HK-2 (cell line): ENCODE measurements around the gene UNC5C.

Experiments
- DNase-seq: peaks from one replicate; pipeline ENCODE4 v3.0.0-alpha.2; 2018; ENCODE audit not compliant: unreplicated experiment

The UNC5C gene

DNA sequence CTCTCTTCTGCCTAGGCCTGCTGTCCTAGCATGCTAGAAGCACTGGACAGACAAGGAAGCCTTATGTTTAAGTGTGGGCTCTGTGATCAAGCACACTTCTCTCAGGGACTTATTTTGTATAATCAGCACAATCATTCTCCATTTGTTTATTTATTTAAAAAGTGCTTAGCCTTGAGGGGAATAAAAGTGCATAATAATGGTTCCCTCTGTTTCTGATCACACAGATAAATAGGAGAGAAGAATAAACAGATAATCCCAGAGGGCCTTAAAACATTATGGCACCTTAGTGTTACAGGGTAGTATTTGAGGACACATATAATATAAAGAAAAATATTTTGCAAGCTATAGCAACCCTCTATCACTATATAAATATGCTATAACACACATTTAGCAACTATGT lies 146.5 kb downstream of the UNC5C start:
- DNase-seq, result no peak

DNA sequence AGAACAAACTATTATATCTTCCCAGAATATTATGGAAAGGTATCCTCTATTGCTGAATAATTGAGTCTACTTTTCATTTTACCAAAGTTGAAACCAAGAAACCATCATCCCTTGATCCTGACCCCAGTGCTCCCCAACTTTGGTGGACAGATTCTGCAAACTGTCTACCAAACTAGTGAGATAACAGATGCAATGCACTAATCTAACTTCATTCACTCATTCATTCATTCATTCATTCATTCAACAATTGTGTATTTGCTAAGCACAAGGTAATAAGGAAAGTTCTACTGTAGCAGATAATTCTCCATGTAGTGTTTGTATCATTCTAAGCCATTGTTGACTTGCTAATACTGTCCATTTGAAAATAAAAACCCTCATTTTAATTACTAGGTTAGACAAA lies 150.6 kb downstream of the UNC5C start:
- no peak for DNase-seq

DNA sequence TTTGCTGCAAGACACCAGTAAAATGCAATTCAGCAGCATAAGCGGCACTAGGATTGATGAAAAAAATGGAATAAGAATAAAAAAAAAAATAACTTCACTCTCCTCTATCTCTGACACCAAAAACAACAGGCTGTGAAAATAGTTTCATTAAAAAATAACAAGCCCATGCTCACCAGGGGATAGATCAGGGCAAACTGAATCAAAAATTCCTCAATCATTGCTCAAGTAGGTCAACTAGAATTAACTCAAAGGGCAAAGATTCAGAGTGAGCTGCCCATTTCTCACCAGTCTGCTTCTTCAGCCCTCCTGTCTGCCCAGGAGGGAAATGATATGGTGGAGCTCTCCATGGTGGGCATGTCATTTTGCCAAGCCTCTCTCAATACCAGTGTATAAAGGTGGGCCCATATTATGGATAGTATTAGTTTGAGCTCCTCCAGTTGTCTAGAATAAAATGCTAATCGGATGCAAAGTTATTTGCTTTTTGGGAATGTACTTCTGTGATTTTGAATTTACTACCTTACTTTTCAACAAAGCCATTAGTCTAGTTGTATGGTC lies 153.9 kb downstream of the UNC5C start:
- no peak for DNase-seq

DNA sequence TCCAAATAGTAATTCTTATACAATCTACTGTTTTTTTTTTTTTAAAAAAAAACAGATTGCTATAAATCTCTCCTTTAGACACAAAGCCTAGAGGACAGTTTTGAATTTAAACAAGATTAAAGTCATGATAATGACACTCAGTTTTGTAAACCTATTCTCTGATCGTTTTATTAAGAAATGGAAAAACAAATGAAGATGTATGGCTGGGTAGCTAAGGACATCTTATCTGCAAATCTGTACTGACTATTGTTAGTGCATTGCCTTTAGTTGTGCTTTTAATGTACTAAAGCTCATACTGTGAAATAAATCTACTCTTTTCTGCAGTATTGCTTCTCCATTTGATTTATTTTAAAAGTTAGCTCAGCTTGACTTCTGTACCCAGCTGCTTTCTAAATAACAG lies 155.0 kb downstream of the UNC5C start:
- DNase-seq, result no peak

DNA sequence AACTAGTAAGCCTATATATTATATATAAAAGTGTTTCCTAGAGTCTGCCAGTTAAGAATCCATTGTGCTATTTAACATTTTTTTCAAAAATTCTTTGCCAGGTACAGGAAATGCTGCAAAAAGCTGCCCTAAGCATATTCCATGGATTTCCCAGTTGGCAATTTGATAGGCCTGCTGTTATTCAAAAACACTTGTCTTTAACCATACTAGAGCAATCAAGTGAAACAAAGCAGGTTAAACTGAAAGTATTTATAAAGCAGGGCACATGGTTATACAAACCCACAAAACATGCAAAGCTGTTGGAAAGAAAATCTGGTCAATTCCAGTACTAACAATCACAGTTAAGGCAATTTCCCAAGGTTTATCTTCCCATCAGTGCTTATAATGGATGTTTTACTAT lies 159.9 kb downstream of the UNC5C start:
- no peak for DNase-seq

DNA sequence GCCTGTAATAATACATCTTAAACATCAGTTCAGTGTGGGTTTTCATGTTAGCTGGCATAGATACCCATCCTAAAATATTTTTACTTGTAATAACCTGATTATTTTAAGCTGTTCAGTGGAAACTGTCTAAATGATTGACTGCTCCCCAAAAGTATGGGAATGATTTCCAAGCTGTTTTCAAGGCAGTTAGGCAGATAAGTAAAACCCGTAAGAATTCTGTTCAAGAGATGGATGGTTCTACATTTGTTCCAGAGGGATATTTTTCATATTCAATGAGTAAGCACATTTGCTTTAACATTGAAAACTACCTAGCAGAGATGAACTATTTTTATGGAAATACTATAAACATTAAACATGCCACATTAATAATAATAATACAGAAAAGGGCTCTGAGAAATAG lies 161.1 kb downstream of the UNC5C start:
- DNase-seq, result no peak

DNA sequence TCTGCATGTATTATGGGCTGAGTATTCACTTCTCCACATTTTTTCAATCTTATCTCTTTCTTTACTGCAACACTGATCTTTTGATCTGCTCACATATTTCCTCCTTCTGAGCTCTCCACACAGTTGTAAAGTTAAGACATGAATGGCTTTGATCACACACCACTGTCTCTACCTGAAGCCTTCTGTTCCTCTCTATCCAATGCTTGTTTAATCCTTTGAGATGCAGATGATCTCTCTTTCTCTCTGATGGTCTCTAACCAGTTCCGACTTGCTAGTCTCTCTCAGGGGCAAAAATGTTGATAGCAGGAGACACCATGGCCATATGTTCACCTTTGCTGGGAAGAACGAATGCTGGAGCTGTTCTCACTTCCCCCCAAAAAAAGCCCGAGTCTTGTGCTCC lies 162.4 kb downstream of the UNC5C start:
- DNase-seq, result no peak

DNA sequence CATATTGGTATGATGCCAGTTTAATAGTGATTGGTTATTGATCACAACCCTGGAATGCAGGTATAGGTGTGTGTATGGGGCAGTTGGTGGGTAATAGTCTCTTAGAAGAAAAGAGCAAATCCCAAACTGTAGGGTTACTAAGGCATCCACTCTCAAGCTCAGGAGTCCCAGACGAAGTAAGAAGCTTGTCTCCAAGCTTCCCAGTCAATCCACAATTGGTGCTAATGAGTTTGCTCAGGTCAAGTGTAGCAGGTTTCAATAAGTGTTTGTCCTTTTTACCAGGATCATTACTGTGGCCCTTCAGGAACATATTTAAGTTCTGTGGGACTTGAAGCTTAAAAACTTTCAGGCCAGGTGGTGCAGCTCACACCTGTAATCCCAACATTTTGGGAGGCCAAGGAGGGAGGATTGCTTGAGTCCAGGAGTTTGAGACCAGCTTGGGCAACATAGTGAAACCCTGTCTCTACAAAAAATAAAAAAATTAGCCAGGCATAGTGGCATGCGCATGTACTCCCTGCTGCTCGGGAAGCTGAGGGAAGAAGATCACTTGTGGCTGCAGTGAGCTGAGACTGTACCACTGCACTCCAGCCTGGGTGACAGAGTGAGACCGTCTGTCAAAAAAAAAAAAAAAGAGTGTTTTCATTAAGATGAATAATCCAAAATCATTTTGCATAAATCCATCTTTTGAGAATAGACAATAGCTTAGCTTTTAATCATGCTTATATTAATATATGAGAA lies 166.8 kb downstream of the UNC5C start:
- no peak for DNase-seq

DNA sequence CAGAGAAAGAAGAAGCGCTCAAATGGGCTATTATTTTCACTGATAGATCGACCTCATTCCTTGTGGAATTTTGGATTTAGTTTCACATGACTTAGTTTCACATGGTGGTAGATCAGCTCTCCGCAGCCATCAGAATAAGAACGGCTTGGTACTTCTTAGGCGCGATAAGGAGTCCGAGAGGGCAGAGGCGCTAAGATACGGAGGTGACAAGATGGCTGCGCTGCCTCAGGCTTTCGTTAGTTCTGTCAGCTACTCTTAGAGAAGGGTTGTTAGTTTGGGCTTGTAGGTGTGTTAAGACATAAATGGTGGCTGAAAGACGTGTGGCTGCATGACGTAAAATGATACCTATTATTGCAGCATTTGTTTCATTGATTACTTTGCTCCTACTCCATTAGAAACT lies 169.1 kb downstream of the UNC5C start:
- DNase-seq, result no peak

DNA sequence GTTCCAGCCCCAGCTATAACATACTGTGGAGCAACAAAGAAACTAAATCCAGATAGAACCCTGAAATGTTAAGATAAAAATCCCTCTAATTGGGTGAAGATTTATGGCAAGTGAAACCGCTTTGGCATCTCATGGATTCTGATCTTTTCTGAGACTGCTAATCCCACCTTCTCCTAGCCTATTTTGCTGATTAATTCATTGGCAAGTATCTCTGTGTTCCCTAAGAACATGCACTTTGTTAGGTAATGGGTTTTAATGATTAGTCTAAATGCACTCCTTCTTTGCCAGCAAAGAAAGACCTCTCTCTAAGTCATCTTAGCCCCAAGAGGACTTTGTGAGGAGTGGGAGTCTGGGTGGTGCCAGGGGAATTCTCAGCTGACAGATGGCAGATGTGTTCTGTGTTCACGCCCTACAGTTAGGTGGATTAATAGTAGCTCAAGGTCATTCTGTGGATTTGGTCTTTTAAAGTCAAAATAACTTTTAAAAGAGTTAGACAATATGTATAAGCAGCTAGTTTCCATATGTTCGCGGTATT lies 171.3 kb downstream of the UNC5C start:
- DNase-seq, result no peak

DNA sequence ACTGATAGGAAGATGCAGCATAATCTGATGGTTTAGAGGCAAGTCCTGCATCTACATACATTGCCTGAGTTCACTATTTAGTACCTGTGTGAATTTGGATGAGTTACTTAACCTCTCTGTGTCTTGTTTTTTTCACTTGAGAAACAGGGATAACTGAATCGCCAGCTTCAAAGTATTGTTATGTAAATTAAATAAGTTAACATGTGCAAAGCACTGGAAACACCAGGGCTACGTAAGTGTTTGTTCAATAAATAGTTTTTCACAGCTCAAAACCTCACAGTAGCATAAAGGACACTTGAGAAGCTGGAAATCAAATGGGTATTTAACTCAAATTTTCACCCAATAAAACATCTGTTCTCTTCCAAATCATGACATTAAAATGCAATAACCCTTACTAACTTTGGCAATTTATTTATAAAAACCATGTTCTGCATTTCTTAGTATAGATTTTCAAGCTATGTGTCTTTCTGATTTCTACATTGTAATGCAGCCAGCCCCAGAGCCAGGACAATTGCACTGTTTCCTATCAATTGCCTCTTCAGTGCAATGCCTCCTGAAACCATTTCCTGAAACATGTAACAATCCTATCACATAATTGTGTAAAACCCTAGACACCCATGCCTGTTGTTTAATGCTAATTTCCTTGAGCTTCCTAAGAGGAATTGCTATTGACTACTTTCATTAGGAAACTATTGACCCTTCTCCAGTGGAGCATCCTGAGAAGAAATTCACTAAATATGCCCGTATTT lies 177.1 kb downstream of the UNC5C start:
- DNase-seq, result no peak

DNA sequence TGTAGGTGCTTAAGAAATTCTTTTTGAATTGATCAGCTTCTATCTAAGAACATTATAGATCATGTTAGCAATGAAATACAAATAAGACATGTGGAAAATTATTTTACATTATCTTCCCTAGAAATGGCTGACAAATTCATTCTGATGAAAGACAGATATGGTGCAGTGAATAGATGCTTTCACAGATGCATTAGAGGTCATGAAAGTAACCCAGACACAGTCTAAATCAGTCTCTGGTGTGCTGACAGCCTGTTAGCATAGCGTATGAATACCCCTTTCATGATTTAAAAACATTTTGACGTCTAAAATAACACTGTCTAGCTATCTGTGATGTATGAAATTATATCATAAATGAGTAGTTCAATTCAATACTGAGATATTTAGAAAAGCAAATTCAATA lies 180.9 kb downstream of the UNC5C start:
- DNase-seq, result no peak

DNA sequence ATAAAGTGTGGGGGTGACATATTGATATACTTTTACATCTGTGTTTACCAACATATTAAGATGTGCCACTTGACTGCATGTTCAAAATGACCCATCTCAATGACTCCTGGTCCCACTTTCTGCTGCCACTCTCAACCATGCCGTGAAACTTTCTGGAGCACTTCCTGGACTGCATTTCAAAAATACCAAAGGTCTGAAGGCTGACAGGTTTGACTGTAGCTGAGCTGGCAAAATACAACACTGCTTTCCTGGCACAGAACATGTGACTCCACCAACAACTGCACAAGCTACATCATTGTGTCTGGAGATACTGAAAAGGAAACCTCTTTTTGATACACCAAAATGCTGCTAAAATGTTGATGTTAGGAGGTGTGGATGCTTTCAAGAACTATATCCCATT lies 184.8 kb downstream of the UNC5C start:
- DNase-seq, result no peak

DNA sequence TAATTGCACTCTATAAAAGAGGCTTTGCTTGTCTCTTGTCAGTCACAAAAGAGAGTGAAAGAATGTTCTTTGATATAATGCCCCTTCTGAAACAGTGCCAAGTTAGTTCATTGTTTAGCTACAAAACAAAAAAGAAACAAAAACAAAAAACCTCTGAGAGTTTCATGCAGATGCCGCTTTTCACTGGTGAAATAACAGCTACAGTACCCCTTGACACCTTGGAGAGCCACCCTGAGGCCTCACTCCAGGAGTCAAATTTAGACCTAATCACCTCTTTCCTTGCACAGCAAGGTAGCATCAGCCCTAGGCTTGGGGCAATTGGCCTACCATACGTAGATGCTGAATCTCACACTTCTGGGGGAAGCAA lies 185.2 kb downstream of the UNC5C start:
- DNase-seq, result no peak

DNA sequence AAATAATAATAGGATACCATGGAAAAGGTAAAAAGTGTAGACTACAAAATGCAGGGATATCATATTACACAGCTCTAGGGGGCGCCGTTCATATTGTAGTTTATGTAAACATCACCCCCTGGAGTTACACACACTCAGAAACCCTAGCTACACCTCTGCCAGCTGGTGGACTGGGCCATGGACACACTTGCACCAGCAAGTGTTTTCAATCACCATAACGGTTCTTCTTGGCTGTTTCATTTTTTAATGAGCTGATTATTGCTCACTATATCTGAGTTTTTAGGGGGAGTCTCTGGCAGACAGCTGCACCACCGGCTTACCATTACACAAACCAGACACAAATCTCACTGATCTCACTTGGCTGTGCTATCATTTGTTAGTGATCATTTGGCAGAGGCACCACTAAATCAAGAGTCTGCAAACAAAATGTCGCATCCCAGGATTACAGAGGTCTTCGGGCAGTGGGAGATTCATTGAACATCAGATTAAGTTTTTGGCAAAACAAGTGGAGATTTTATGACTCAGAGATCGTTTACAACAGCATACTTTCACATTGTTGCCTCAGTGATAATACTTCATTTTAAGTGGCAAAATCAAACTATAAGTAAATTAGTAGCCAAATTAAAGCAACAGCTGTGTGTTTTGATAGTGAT lies 185.7 kb downstream of the UNC5C start:
- DNase-seq, result no peak

DNA sequence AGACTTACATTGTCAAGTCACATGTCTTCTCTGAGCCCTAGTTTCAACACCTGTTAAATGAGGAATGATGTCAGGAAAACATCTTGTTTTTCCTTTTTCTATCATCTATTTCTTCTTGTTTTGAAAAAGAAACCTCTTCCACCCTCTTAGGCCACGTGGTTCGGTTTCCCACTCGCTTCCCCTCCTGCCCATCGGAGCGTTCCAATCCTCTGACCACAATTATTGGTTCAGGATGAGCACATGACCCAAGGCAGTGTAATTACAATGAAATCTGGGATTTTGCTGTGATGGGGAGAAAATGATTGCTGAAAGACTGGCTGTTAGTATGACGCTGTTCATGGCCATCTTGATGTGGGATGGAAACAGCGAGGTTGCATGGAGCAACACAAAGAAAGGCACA lies 186.7 kb downstream of the UNC5C start:
- DNase-seq, result no peak

DNA sequence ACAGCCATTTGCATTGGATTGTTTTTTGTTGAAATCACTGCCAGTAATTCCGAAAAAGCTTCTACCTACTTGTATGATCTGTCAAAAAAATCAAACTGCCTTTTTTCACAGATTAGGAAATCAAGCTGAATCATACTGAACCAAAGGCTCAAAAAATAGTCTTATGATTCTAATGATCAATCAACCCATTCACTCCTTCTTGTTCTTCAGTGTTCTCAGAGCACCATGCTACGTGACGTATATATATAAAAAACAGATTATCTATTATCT lies 187.1 kb downstream of the UNC5C start:
- no peak for DNase-seq

DNA sequence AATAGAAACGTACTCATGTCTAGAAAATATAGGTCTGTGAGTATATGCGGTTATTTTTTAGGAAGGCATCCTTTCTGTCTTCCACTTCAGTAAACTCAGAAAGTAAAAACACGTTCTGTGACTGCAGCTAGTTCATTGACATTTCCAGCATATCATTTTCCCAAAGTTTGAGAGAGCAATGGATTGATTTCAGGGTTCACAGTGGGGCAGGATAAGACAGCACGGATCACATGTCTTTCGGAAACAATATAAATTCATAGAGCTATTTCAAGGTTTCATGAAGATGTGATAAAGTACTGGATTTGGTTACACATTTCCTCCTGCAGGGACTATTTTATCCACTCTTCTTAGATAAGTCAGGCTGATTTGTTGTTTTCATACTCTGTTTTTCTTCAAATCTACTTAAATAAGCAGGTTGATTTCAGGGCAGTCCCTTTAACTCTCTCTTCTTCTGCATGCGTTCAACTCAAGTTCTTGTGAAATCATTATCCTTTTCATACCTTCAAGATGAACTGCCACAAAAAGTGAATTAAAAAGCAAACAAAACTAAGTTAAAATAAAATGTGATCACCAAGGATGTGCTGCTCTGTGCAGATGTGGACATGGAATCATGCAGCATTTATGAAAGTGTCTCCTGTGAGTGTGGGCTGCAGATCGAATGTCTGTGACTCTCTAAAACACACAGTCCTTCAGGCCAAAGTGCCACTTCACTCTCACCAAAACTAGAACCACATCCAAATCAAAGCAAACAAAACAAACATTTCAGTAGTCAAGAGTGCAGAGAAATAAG lies 187.7 kb downstream of the UNC5C start:
- DNase-seq, result no peak

DNA sequence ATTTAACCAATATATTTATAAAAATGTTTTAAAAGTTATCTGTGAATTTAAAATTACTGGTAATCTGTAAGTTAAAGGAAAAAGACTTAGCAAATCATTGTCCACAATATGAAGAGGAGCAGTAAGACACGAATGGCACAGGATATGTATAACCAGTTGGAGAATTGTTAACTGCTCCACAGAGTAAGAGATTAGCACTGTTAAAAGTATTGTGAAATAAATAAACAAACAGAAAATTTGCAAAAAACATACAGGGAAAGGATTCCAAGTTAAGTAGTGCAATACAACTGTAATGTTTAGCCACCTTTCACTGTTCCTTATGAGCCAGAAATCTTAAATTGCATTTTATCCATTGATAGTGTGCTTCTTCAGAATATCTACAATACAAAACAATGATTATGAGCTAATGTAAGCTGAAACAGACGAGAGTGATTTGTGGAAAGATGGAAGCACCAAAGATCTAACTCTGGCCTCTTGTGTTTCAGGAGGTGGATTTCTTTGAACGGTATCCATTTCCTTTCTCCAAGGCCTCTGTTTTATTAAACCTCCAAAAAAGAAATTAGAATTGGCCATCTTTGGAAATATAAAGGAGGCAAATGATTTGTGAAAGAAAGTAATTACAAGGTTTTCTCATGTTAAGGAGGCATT lies 188.4 kb downstream of the UNC5C start:
- DNase-seq, result no peak

DNA sequence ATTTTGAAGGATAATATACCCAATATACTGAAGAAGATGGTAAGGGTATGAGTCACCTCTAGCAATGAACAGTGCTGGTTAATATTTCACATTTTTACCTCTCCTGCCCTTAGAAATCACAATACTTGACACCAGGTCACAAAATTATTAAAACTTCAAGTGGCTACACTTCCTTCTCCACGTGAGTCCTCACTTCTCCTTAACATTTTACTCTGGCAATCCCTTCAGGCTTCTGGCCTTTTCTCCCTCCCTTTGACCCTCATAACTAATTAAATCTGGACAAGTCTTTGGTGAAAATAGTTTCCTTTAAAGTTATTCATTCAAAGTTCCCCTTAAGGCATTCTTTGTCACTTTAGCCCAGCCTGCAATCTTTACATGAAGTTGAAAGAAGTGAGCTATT lies 190.4 kb downstream of the UNC5C start:
- no peak for DNase-seq

DNA sequence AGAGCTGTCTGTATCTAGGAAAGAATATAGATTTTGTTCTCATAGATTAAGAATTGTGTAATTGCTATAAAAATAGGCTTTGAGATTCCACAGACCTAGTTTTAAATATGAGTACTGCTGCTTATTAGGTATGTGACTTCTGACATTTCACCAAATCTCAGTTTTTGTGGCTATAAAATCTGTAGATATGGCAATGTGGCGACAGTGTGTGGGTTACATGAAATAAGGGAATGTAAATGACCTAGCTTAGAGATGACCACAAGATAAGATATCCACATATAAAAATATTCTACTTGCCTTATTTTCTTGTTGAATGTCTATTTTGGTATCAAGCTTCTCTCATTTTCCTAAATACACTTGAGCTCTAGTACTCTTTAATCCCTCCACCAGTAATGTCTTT lies 193.8 kb downstream of the UNC5C start:
- no peak for DNase-seq

DNA sequence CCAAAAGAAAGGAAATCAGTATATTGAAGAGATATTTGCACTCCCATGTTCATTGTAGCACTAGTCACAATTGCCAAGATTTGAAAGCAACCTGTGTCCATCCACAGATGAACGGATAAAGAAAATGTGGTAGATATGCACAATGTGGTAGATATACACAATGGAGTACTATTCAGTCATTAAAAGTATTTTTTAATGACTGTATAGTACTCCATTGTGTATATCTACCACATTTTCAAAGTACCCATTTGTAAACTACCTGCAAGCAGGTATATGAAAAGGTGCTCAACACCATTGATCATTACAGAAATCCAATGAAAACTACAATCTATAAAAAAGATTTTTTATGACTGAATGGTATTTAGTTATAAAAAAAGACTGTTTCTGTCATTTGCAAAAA lies 200.4 kb downstream of the UNC5C start:
- DNase-seq, result no peak
